ENCODE measurements around the gene BABAM2.

The BABAM2 gene

GRCh38 chr2:27932396-27932795 is 41.9 kb downstream of the BABAM2 start:
- Histone ChIP-seq H3K4me2 (ENCODE audit: low read depth, low read length, poor library complexity, severe bottlenecking) (no peak overlapping the region), H3K9me2 (replicated peaks; ENCODE audit: insufficient read depth, low read length) (no peaks in the 10 kb centered on the region), H3K27ac (ENCODE audit: low read depth, low read length) (no peak overlapping the region), H3K36me3 (ENCODE audit: low read length) (no peaks in the 10 kb centered on the region), H2AFZ (ENCODE audit: low read depth, low read length, severe bottlenecking) (no peak overlapping the region), H4K20me1 (ENCODE audit: low read depth, low read length) (no peaks in the 10 kb centered on the region), H3K4me3 (ENCODE audit: insufficient read depth, low read length, poor library complexity, severe bottlenecking) (no peak overlapping the region), H3K27me3 (ENCODE audit: low read length) (no peaks in the 10 kb centered on the region), H3K9me3 (ENCODE audit: insufficient read depth, low read length) (no peaks in the 10 kb centered on the region), H3F3A (ENCODE audit: insufficient read depth) (no peaks in the 10 kb centered on the region), H3K9ac (ENCODE audit: low read length) (no peak overlapping the region), H3K79me2 (ENCODE audit: insufficient read depth, low read length) (no peaks in the 10 kb centered on the region)
- TF ChIP-seq EZH2phosphoT487 (conservative IDR thresholded peaks at IDR 0.05; ENCODE audit: low read length), result no peak
- no peak for TF ChIP-seq CTCF (IDR thresholded peaks at IDR 0.05; ENCODE audit: insufficient read depth, low read length, poor library complexity, severe bottlenecking)

- no peaks in the 10 kb centered on the region for H3K79me2 ChIP-seq (ENCODE audit: insufficient read depth, low read length)
- no peaks in the 10 kb centered on the region for H3F3A ChIP-seq (ENCODE audit: insufficient read depth)
- H3K27me3 ChIP-seq (ENCODE audit: low read length), result no peaks in the 10 kb centered on the region
- H3K36me3 ChIP-seq (ENCODE audit: low read length), result no peaks in the 10 kb centered on the region
- H3K9ac ChIP-seq (ENCODE audit: low read length), result no peak overlapping the region
- H3K4me3 ChIP-seq (ENCODE audit: insufficient read depth, low read length, poor library complexity, severe bottlenecking), result no peak overlapping the region
- H4K20me1 ChIP-seq (ENCODE audit: low read depth, low read length), result no peaks in the 10 kb centered on the region
- H3K4me2 ChIP-seq (ENCODE audit: low read depth, low read length, poor library complexity, severe bottlenecking), result no peak overlapping the region
- H3K9me3 ChIP-seq (ENCODE audit: insufficient read depth, low read length), result no peaks in the 10 kb centered on the region
- no peak overlapping the region for H2AFZ ChIP-seq (ENCODE audit: low read depth, low read length, severe bottlenecking)
- H3K27ac ChIP-seq (ENCODE audit: low read depth, low read length), result no peak overlapping the region
- no peaks in the 10 kb centered on the region for H3K9me2 ChIP-seq (replicated peaks; ENCODE audit: insufficient read depth, low read length)
- TF ChIP-seq CTCF (IDR thresholded peaks at IDR 0.05; ENCODE audit: insufficient read depth, low read length, poor library complexity, severe bottlenecking) (no peak), EZH2phosphoT487 (conservative IDR thresholded peaks at IDR 0.05; ENCODE audit: low read length) (no peak)
Observed at GRCh38 chr2:27935026-27935425, 44.5 kb downstream of the BABAM2 start.

GRCh38 chr2:27940090-27940671 is 49.7 kb downstream of the BABAM2 start:
- Histone ChIP-seq H3K9me2 (replicated peaks; ENCODE audit: insufficient read depth, low read length) (no peaks in the 10 kb centered on the region), H3K4me2 (ENCODE audit: low read depth, low read length, poor library complexity, severe bottlenecking) (no peak overlapping the region), H3F3A (ENCODE audit: insufficient read depth) (no peaks in the 10 kb centered on the region), H3K4me3 (ENCODE audit: insufficient read depth, low read length, poor library complexity, severe bottlenecking) (no peak overlapping the region), H3K9ac (ENCODE audit: low read length) (no peak overlapping the region), H3K27me3 (ENCODE audit: low read length) (no peaks in the 10 kb centered on the region), H2AFZ (ENCODE audit: low read depth, low read length, severe bottlenecking) (no peak overlapping the region), H3K79me2 (ENCODE audit: insufficient read depth, low read length) (no peaks in the 10 kb centered on the region), H4K20me1 (ENCODE audit: low read depth, low read length) (no peaks in the 10 kb centered on the region), H3K36me3 (ENCODE audit: low read length) (0 out of 2 replicates have a peak, but pooled peaks cover 4% of the 10 kb centered on the region), H3K9me3 (ENCODE audit: insufficient read depth, low read length) (no peaks in the 10 kb centered on the region), H3K27ac (ENCODE audit: low read depth, low read length) (no peak overlapping the region)
- TF ChIP-seq CTCF (IDR thresholded peaks at IDR 0.05; ENCODE audit: insufficient read depth, low read length, poor library complexity, severe bottlenecking) (no peak), EZH2phosphoT487 (conservative IDR thresholded peaks at IDR 0.05; ENCODE audit: low read length) (no peak)

Data from SU-DHL-6 (cell line).